Measurements from ENCODE around the gene ADORA1. TPM values are rescaled to one million over a fixed set of nuclear protein-coding genes. Genes with fewer than 3 reads are reported as not detected.

Gene ADORA1
- total RNA-seq, result 0.28 TPM

DNA sequence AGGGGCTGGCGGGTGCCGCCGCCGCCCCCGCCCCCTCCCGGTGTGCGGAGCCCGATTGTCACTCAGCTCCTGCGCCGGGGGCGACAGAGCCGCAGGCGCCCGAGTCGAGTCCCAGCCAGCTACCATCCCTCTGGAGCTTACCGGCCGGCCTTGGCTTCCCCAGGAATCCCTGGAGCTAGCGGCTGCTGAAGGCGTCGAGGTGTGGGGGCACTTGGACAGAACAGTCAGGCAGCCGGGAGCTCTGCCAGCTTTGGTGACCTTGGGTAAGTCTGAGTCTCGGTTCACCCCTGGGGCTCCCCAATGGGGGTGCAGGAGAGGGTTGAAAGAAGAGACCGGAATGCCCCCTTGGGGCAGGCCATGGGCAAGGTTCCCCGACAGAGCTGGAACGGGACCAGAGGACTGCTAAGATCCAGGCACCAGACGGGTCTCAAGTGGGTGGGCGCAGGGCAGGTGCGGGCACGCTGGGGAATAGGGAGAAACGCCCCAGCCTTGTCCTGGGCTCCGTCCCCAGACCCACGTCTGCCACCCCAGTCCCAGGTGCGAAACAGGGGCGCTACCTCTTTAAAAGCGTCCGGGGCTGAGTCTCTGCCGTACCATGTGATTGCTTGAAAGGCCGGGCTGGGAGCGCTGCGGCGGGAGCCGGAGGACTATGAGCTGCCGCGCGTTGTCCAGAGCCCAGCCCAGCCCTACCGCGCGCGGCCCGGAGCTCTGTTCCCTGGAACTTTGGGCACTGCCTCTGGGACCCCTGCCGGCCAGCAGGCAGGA is at the start of gene ADORA1:
ADORA1 (plus strand) TSS at position 61 of the 765 bp plus-strand sequence. CDS start 1,116 bp downstream, outside the sequence.
- ATAC-seq, result peak; percentile 74

DNA sequence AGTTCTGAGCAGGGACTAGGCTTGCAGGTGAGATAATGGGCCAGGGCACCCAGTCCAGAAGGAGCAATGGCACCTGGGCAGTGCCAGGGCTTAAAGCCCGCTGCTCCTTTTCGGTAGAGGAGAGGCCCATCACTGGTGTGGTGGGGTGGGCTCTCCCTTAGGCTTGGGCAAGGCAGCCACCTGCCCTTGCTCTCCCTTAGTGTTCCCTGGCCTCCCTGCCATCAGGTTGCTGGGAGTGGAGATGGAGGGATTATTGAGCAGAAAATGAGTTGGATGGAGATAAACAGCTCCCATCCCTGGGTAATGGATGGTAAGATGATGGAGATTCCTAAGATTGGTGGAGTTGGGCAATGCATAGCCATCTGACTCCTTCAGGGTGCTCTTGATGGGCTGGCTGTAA is 49.6 kb upstream of the ADORA1 start:
- no peak for ATAC-seq

DNA sequence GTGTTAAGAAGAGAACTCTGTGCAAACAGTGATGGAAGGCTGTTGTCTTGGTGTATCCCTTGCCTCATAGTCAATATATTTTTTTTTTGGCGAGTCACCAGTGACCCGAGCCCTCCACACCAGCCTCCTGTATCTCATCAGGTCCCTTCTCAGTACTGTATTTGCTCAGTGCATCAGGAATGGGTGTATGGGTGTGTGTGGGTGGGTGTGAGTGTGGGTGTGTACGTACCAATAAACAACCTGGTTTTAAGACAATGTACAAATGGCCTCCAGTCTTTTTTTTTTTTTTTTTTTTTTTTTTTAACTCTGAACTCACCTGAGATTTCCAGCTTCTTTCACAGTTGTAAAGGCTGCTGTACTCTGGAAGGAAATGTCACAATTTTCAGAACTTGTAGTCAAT is 49.0 kb upstream of the ADORA1 start:
- ATAC-seq, result no peak

DNA sequence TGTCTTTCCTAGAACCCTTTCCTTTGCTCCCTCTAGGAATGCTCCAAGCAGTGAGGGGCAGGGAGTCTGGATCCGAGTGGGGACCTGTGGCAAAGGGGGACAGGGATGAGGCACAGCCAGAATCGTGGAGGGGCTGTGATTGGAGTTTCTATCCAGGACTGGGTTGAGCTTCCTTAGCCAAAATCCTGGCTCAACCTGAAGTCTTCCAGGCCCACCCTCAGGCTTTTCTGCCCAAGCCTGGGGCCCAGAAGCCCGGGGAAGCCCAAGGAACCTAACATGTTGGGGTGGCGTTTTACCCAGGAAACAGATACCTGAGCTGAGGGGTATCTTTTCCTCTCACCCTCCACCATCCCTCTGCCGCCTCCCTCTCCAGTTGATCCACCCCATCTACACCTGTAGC is 47.1 kb upstream of the ADORA1 start:
- ATAC-seq, result no peak

DNA sequence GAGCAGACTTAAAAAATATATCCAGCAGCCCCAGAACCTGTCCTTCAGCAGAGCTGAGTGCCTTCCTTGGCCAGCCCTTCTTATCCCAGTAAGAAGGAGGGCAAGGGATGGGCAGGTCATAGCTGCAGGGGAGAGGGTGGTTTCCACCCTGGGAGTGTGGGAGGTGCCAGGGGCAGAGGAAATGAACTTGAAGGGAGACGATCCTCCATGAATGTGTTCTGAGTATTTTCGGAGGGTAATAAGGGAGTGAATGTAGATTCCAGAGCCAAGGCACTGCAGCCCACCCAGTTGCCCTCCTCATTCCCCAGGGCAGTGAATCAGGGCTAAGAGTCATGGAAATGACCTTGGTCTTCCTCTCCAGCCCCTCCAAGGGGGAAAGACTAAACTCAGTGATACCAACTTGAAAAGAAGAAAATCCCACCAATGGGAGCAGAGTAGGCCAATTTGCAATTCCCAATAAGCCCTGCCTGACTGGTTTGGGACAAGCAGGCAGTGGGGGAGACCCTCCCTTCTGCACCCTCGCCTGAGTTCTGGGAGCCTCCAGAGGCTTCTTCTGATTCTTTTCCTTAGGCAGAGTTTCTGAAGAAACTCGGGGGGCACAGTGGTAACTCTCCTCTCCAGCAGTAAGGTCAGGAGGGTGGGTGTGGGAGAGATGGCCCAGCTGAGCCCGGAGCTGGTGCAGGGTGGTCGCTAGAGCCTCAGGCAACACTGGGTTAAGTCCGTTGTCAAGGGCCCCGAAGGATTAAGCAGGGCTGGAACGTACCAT is 45.9 kb upstream of the ADORA1 start:
- no peak for ATAC-seq

DNA sequence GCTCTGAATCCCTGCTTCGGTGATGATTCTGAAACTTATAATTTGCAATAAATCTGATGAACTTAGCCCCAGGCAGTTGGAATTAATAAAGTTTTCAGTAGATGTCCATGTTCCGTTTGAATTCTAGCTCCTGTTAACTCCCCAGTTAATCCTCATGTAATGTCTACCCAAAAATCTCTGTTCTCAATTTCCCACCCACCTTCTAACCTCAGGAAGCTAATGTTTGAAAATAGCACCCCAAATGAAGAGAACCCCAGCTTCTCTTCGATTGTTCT is 45.4 kb upstream of the ADORA1 start:
- ATAC-seq, result no peak

DNA sequence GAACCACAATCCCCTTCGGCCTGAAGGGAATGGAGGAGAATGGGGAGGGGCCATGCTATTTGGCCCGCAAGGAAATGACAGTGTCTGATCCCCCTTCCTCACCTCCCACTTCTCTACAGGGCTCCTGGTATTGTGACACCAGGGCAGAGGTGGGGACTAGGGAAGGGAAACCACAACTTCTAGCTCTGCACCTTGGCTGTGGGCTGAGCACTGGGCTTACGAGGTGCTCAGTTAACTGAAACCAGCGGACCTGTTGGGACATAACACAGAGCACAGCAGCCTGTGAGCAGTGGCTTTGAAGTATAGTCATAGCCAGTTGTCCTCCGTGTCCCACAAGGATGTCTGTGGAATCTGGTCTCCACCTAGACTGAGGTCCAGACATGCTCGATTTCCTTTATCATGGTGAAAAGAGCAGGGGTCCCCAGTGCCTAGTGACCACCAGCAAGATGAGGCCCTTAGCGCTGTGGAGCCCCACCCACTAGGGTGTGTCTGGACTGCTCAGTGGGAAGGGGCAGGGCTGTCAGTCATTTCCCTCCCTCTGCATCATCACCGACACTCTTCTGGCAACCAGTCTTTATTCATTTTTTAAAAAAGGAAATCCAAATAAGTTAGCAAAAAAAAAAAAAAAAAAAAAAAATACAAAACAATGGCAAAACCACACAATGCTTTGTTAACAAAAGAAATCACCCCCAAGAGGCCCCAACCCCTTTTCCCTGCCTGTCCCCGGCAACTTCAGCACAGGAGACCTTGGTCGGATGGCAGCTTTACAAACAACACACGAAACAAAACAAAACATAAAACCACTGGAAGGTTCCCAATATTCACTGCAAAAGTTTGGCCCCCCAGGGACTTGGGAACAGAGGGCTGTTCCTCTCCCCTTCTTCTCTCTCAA is 44.7 kb upstream of the ADORA1 start:
- no peak for ATAC-seq

DNA sequence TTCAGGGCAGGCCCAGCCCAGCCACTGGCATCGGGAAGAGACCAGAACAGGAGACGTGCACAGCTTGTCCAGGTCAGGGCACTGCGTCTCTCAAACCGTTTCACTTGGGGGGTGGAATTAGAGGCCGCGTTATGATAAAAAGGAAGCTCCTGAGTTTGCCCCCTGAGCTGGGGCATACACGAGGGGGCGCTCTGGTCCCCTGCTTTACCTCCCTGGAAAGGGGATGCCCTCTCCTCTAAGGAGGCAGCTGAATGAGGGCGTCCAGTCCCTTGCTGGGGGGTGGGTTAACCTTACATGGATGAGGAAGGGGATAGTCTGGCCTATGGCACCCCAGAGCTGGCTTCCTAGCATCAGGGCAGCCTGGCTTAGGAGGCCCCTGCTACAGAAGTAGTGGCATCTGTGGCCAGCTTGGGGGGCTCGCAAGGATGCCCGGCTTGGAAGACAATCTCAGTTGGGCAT is 44.0 kb upstream of the ADORA1 start:
- ATAC-seq, result no peak

DNA sequence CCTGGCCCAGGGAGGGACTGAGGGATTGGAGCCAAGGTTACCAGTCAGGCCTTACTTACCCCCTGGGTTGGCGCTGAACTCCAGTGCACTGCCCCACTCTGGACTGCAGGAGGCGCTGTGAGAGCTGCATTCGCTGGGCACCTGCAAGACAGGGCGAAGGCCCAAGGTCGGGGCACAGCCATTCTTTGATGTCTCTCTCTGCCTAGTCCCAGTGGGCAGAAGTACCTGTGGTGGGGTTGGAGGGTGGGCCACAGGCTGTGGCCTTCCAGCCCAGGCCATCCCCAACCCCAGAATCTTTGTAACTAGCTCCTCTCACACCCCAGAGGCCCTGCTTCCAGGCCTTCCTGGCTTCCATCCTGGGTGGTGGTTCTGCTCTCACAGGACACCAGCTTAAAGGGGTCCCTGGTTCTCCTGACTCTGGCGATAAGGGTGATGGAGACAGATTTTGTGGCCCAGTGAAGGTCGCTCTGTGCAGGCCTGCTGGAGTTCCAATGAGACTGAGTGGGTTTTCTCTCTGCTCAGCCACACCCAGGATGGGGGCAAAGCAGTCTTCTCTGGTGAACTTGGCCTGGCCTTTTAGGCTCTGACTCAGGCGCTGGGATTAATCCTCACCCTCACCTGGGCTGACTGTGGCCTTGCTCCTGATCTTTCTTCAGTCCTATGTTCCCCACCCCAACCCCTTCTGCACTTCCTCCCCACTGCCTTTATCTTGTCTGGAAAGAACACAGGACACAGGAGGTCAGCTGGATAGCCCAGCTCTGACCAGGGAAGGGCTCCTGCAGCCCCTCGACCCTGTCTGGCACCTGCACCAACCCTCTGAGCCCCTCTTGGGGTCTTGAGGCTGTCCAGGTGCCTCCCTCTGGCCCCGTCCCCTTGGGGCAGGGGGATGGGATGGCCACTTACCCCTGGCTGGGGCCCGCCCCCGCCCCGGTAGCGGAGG is 42.7 kb upstream of the ADORA1 start:
- peak; percentile 49 for ATAC-seq

DNA sequence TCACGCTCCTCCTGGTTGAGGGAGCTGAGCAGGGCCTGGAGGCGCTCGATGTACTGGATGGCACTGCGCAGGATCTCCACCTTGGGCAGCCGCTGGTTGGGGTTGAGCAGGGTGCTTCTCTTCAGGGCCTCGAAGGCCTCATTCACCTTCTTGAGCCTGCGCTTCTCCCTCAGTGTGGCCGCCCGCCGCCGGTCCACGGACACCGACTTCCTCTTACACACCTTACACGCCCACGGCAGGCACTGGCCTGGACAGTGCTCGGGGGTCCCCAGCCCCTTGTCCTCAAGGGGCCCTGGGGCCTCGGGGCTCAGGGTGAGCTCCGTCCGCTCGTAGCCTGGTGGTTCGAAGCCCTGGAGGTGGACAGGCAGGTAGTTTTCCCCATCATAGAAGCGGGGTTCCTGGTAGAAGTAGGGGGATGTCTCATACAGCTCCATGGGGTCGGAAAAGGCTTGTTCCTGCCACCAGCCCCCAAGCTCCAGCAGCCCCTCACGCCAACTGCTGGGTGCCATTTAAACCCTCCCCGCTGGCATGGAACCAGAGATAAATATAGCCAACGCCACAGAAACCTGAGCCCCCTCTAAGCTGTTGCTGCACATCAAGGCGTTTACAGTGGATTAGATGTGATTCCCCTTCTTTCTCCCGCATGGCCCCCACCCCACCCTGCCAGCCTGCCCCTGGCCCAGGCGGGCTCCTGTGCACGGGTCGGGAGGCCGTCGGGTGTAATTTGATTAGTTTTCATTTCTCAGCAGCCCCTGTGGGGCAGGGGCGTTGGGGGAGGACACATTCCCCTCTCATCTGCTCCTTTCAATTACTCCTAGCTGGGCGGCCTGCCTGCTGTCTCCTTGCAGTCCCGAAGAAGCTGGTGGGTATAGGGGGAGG is 41.8 kb upstream of the ADORA1 start, which contains the start of gene MYOG:
MYOG (minus strand) TSS at position 485 of the 879 bp plus-strand sequence; CDS start at position 434, 51 bp downstream.
- ATAC-seq, result no peak

DNA sequence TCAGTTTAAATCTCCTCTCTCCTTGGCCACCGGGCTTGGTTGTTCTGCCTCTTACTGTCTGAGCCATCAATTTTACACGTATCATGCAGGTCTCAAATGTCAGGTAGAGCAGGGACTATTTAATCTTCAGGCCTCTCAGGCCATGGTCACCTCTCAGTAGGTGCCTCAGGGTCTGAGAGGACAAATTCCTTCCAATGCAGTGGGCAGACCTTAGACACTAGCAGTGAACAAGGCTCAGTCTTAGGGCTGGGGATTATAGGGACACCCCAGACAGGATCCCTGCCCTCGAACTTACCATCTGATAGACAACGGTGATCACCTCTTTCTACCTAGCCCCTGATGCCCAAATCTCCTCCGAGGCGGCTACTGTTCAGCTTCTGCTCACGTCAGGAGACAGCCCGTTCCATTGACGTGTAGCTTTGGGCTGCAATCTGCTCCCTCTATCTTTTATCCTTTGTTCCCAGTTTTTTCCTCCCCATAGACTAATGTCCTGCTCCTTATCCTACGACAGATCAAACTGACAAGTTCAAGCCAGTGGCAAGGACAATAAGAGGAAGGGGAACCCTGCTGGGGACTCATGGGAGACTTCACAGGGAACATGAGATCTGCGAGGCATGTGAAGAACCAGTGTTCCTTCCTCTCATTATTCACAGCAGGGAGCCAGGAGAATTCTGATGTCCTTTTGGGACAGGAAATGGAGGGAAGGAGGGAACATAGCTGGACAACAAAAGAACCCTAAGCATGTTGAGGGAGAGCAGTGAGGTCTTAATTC is 40.3 kb upstream of the ADORA1 start:
- ATAC-seq, result no peak

DNA sequence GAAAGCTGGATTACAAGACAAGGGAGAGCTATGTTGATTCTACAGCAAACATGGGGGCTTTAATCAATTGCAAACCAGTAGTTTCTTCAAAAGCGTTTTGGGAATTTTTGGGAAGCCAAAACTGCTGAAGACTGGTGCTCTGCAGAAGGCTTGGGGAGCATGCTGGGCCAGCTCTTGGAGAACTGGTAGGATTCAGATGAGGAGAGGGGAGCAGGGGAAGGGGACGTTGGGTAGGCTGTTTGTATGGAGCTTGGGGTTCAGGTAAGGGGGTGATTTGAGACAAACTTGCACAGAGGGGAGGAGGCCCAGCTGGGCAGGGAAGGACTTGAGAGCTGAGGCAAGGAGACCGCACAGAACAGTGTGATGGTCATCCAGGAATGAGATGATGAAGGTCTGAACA is 39.1 kb upstream of the ADORA1 start:
- no peak for ATAC-seq

DNA sequence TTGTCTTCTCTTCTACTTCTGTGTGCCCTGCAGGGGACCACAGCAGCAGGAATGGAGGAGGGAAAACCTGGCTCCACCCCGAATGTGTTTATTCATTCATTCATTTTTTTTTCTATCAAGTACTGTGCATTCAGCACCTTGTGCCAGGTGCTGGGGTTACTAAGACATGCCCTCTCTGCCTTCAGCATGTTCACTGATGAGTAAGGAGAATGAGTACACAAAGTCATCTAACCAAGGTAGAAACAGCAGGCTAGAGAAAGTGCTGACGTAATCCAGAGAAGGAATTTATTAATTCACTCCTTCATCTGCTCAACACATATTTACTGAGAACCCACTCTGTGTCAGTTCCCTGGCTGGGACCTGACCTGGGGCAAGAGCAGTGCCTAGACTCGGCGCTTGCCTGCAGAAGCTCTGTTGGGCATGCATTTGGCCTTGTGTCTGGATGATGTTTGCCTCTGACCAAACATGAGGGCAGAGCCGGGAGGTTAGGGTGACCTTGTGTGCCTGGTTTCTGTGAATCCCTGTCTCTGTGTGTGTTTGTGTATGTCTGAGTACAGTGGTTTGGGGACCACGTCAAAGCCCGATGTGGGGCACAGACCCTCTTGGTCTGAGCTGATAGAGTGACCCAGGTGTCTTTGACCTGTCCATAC is 38.4 kb upstream of the ADORA1 start:
- ATAC-seq, result peak; percentile 30

DNA sequence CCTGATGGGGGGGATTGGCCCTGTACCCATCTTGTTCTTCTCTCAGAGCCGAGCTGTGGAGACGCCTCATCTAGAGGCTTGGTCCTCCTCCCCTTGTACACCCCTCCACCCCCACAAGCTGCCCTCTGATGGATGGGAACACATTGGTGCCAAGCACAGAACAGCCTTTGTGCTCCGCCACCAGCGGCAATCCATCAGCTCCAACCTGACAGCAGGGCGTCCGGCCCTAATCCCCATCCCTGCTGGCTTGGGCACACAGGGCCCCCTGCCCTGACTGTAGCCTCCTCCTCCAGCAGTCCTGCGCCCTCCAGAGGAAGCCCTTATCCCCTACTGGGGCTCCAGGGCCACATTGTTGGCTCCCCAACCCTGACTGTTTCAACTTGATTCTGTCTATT is 37.9 kb upstream of the ADORA1 start:
- no peak for ATAC-seq

DNA sequence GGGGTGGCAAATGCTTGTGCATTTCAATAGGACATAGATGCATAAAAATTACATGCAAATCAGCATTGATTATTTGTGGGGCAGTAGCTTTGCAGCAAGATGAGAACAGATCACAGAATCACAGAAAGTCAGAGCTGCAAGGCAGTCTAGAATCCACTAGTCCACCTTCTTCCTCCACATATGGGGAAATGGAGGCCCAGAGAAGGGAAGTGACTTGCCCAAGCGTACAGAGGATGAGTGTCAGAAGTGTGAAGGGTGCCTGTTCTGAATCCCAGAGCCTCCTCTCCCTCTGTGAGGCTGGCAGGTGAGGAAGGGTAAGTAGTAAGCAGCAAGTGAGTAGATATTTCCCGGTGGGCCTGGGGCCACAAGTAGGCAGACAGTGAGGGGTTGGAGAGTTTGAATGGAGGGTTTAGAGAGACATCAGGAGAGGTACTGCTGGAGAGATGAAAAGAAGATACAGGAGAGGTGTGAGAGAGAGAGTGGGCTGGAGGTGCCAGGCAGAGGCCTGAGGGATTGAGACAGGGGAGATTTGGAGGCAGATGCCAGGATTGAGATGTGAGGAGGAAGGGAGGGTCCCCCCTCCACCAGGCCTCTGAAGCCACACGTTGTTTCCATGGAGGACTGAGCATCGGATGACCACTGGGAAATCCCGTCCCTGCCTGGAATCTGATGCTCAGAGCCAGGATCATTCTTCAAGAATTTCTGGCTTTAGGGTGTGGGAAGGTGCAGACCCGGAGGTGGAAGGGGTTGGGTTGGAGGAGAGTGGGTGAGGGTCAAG is 36.9 kb upstream of the ADORA1 start:
- ATAC-seq, result no peak

DNA sequence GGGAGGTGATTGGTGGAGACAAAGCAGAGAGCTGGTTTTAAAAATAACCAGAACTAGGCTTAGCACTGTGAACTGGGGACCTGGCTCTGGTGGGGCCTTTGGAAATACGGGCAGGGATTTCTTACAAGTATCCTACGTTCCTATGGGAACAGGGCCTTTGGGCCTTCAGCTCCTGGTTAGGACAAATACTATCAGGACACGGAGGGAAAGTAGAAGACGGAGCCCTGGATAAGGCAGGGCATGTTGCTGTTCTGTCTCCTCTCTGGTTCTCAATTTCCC is 36.4 kb upstream of the ADORA1 start:
- ATAC-seq, result no peak

DNA sequence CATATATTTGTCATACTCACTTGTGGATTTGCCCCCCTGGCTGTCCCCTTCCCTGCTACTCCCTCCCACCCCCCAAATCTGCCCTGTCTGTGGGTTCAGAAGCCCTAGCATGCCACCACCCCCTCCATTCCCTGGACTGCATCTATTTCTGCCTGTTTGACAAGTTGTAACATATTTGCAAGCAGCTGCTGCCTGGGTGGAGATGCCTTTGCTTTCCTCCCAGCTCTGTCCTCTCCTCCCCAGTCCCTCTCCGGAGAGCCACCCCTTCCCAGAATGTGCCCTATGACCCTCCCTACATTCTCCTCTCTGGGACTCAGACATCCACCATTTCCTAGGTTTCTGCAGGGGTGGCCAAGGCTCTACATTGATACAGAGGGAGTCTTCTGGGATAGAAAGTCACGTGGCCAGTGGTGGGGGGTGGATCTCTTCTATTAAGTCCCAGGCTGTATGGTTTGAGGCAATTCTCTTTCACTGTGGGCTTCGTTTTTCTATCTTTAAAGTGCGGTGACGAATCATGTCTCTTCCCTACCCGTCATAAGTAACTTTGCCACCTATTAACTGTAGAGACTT is 35.7 kb upstream of the ADORA1 start:
- ATAC-seq, result no peak

DNA sequence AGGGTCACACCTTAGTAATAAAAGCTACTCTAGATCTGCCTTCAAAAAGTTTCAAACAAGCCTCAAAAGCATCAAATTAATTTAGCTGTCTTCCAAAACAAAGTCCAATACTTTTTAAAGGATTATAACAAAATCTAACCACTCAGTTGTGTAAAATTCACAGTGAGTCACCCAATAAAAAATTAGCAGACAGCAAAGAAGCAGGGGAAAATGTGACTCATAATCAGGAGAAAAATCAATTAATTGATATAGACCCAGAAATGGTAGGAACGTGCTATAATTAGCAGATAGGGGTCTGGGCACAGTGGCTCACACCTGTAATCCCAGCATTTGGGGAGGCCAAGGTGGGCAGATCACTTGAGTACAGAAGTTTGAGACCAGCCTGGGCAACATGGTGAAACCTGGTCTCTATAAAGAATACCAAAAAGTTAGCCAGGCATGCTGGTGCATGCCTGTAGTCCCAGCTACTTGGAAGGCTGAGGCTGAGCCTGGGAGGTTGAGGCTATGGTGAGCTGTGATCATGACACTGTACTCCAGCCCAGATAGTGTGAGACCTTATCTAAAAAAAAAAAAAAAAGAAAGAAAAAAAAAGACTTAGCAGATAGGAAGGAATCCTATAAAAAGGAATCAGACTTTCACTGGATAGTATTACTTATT is 33.6 kb upstream of the ADORA1 start:
- no peak for ATAC-seq
